Neural progenitor cell (in vitro differentiated cells): ENCODE results near the gene RIMKLB.

ENCODE experiments used
- EZH2 ChIP-seq: fragments of 200-600 bp; sonication (generic); IDR thresholded peaks from 2 replicates; pipeline ENCODE4 v1.6.1; 2017; ENCODE audit warnings: antibody characterized with exemption, mild to moderate bottlenecking, moderate library complexity
- EZH2phosphoT487 ChIP-seq: fragments of 200-600 bp; sonication (generic); IDR thresholded peaks from 2 replicates; pipeline ENCODE4 v1.6.1; 2017; ENCODE audit warnings: antibody characterized with exemption
- TF ChIP-seq, protein P1 (sequence below): fragments of 200-600 bp; sonication (generic); IDR thresholded peaks from 2 replicates; pipeline ENCODE4 v1.5.1; 2017; ENCODE audit warnings: antibody characterized with exemption, mild to moderate bottlenecking

DNA sequence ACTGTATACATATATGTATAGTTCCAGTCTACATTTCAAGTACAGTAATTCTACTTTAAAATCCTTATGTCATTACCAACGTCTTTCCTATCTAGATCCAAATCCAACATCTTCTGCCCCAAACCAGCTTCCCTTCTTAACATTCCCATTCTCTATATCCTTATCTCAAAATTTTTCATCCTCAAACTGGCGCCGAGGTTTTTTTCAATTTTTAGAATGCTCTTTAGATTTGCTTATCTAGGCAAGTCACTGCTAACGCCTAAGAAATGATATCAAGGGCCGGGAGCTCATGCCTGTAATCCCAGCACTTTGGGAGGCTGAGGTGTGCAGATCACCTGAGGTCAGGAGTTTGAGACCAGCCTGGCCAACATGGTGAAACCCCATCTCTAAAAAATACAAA, 48.3 kb downstream of the RIMKLB start:
- TF ChIP-seq EZH2, result no peak
- TF ChIP-seq, protein P1, sequence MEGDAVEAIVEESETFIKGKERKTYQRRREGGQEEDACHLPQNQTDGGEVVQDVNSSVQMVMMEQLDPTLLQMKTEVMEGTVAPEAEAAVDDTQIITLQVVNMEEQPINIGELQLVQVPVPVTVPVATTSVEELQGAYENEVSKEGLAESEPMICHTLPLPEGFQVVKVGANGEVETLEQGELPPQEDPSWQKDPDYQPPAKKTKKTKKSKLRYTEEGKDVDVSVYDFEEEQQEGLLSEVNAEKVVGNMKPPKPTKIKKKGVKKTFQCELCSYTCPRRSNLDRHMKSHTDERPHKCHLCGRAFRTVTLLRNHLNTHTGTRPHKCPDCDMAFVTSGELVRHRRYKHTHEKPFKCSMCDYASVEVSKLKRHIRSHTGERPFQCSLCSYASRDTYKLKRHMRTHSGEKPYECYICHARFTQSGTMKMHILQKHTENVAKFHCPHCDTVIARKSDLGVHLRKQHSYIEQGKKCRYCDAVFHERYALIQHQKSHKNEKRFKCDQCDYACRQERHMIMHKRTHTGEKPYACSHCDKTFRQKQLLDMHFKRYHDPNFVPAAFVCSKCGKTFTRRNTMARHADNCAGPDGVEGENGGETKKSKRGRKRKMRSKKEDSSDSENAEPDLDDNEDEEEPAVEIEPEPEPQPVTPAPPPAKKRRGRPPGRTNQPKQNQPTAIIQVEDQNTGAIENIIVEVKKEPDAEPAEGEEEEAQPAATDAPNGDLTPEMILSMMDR, result no peak
- TF ChIP-seq EZH2phosphoT487, result no peak
